Jurkat, Clone E6-1 (cell line): ENCODE results near the gene TMA7B.
"Not testable (repeated sequence)": the region's sequence is repeated elsewhere in the genome, so short reads cannot be mapped to it uniquely, and the experiment has no call there.

ENCODE experiments used
- DNase-seq: peaks from one replicate; pipeline ENCODE4 v3.0.0-alpha.2; 2011; ENCODE audit warnings: low read depth, low spot score
- H3K4me3 ChIP-seq: 2 replicates; pipeline ENCODE4 v1.5.1; 2011; ENCODE audit warnings: mild to moderate bottlenecking, low read length, control low read depth, moderate library complexity

The TMA7B gene

GRCh38 chr22:39967996-39968972, 8.1 kb downstream of the TMA7B start:
- no peak overlapping the region for H3K4me3 ChIP-seq
- DNase-seq, result no peak

GRCh38 chr22:39970742-39971141, 10.5 kb downstream of the TMA7B start:
- no peak overlapping the region for H3K4me3 ChIP-seq
- DNase-seq, result no peak

- DNase-seq, result no peak
- no peak overlapping the region for H3K4me3 ChIP-seq
Measured at GRCh38 chr22:39972641-39973040, 12.4 kb downstream of the TMA7B start.

GRCh38 chr22:39973656-39974055, 13.5 kb downstream of the TMA7B start:
- no peak for DNase-seq
- no peak overlapping the region for H3K4me3 ChIP-seq

- H3K4me3 ChIP-seq, result no peak overlapping the region
- DNase-seq, result no peak
Measured at GRCh38 chr22:39974065-39974464, 13.9 kb downstream of the TMA7B start.

GRCh38 chr22:39979048-39979447, 18.9 kb downstream of the TMA7B start:
- H3K4me3 ChIP-seq, result no peak overlapping the region
- no peak for DNase-seq

GRCh38 chr22:39979458-39979857, 19.3 kb downstream of the TMA7B start:
- no peak for DNase-seq

GRCh38 chr22:39980596-39980995, 20.4 kb downstream of the TMA7B start:
- no peak for DNase-seq
- no peak overlapping the region for H3K4me3 ChIP-seq

More at GRCh38 chr22:39979458-39979857, 19.3 kb downstream of the TMA7B start:
- no peak overlapping the region for H3K4me3 ChIP-seq

- no peak overlapping the region for H3K4me3 ChIP-seq
- no peak for DNase-seq
Measured at GRCh38 chr22:39983346-39983745, 23.1 kb downstream of the TMA7B start.

GRCh38 chr22:39984006-39984405, 23.8 kb downstream of the TMA7B start:
- DNase-seq, result no peak
- H3K4me3 ChIP-seq, result no peak overlapping the region

GRCh38 chr22:39984746-39985145, 24.5 kb downstream of the TMA7B start:
- DNase-seq, result no peak
- H3K4me3 ChIP-seq, result no peak overlapping the region

- DNase-seq, result no peak
- H3K4me3 ChIP-seq, result no peak overlapping the region
Measured at GRCh38 chr22:39985383-39986035, 25.3 kb downstream of the TMA7B start.

- no peak overlapping the region for H3K4me3 ChIP-seq
- no peak for DNase-seq
Measured at GRCh38 chr22:39988386-39989114, 28.4 kb downstream of the TMA7B start.

GRCh38 chr22:39989633-39990032, 29.4 kb downstream of the TMA7B start:
- H3K4me3 ChIP-seq, result no peak overlapping the region
- DNase-seq, result no peak

GRCh38 chr22:39990686-39991085, 30.5 kb downstream of the TMA7B start:
- H3K4me3 ChIP-seq, result no peak overlapping the region
- no peak for DNase-seq

GRCh38 chr22:39991159-39991860, 31.1 kb downstream of the TMA7B start:
- H3K4me3 ChIP-seq, result no peak overlapping the region
- DNase-seq, result no peak

GRCh38 chr22:39992088-39992826, 32.1 kb downstream of the TMA7B start:
- no peak for DNase-seq
- no peak overlapping the region for H3K4me3 ChIP-seq

GRCh38 chr22:39992894-39993293, 32.7 kb downstream of the TMA7B start:
- not testable (repeated sequence) for H3K4me3 ChIP-seq, DNase-seq
